ENCODE results near the gene U2AF1L4.

U2AF1L4 gene

GRCh38 chr19:35712567-35713505 lies 32.4 kb downstream of the U2AF1L4 start:
- peak; percentile 94 for FAIRE-seq
- DNase-seq (ENCODE audit: insufficient read length) = peak; percentile 73
- TF ChIP-seq POLR2A (IDR thresholded peaks at IDR 0.05; ENCODE audit: low read depth, low read length) (peak; percentile 79), TAF1 (IDR thresholded peaks at IDR 0.05; ENCODE audit: borderline replicate concordance, low read depth, low read length) (peak; percentile 90), POLR2AphosphoS5 (IDR thresholded peaks at IDR 0.05; ENCODE audit: low read depth, low read length) (peak; percentile 96)

- TF ChIP-seq TAF1 (IDR thresholded peaks at IDR 0.05; ENCODE audit: borderline replicate concordance, low read depth, low read length) = peak; percentile 17; the same call in 1 of the 2 replicates
- TF ChIP-seq POLR2A (IDR thresholded peaks at IDR 0.05; ENCODE audit: low read depth, low read length) = peak; percentile 53; the same call in 1 of the 2 replicates
- TF ChIP-seq POLR2AphosphoS5 (IDR thresholded peaks at IDR 0.05; ENCODE audit: low read depth, low read length) = peak; percentile 79
- FAIRE-seq (peak; percentile 95), DNase-seq (ENCODE audit: insufficient read length) (peak; percentile 33)
Observed at GRCh38 chr19:35710784-35711723, 34.2 kb downstream of the U2AF1L4 start.

GRCh38 chr19:35708391-35708790 lies 36.8 kb downstream of the U2AF1L4 start:
- DNase-seq (ENCODE audit: insufficient read length) (no peak), FAIRE-seq (no peak)
- TF ChIP-seq POLR2A (IDR thresholded peaks at IDR 0.05; ENCODE audit: low read depth, low read length) = no peak
- TF ChIP-seq TAF1 (IDR thresholded peaks at IDR 0.05; ENCODE audit: borderline replicate concordance, low read depth, low read length) = no peak
- TF ChIP-seq POLR2AphosphoS5 (IDR thresholded peaks at IDR 0.05; ENCODE audit: low read depth, low read length) = no peak

- TF ChIP-seq TAF1 (IDR thresholded peaks at IDR 0.05; ENCODE audit: borderline replicate concordance, low read depth, low read length) (no peak), POLR2AphosphoS5 (IDR thresholded peaks at IDR 0.05; ENCODE audit: low read depth, low read length) (no peak), POLR2A (IDR thresholded peaks at IDR 0.05; ENCODE audit: low read depth, low read length) (no peak)
- FAIRE-seq (no peak), DNase-seq (ENCODE audit: insufficient read length) (peak; percentile 21)
Observed at GRCh38 chr19:35704218-35704617, 41.0 kb downstream of the U2AF1L4 start, which contains the start of gene ZBTB32. Gene ZBTB32 (plus strand): TSS chr19:35704558. CDS start chr19:35714627, 10,069 bp downstream.

- peak; percentile 21 for FAIRE-seq
- no peak for DNase-seq (ENCODE audit: insufficient read length)
- no peak for TF ChIP-seq POLR2AphosphoS5 (IDR thresholded peaks at IDR 0.05; ENCODE audit: low read depth, low read length)
- TF ChIP-seq POLR2A (IDR thresholded peaks at IDR 0.05; ENCODE audit: low read depth, low read length) = no peak
- TF ChIP-seq TAF1 (IDR thresholded peaks at IDR 0.05; ENCODE audit: borderline replicate concordance, low read depth, low read length) = no peak
Observed at GRCh38 chr19:35703343-35703742, 41.9 kb downstream of the U2AF1L4 start.

- FAIRE-seq (peak; percentile 100), DNase-seq (ENCODE audit: insufficient read length) (peak; percentile 95)
- peak; percentile 57; the same call in 1 of the 2 replicates for TF ChIP-seq POLR2AphosphoS5 (IDR thresholded peaks at IDR 0.05; ENCODE audit: low read depth, low read length)
- TF ChIP-seq TAF1 (IDR thresholded peaks at IDR 0.05; ENCODE audit: borderline replicate concordance, low read depth, low read length) = no peak
- TF ChIP-seq POLR2A (IDR thresholded peaks at IDR 0.05; ENCODE audit: low read depth, low read length) = peak; percentile 81
Observed at GRCh38 chr19:35702223-35703012, 42.8 kb downstream of the U2AF1L4 start.

GRCh38 chr19:35696835-35697234 lies 48.4 kb downstream of the U2AF1L4 start:
- peak; percentile 82 for FAIRE-seq
- DNase-seq (ENCODE audit: insufficient read length) = no peak
- TF ChIP-seq POLR2A (IDR thresholded peaks at IDR 0.05; ENCODE audit: low read depth, low read length) = no peak
- no peak for TF ChIP-seq TAF1 (IDR thresholded peaks at IDR 0.05; ENCODE audit: borderline replicate concordance, low read depth, low read length)
- TF ChIP-seq POLR2AphosphoS5 (IDR thresholded peaks at IDR 0.05; ENCODE audit: low read depth, low read length) = no peak

DNA sequence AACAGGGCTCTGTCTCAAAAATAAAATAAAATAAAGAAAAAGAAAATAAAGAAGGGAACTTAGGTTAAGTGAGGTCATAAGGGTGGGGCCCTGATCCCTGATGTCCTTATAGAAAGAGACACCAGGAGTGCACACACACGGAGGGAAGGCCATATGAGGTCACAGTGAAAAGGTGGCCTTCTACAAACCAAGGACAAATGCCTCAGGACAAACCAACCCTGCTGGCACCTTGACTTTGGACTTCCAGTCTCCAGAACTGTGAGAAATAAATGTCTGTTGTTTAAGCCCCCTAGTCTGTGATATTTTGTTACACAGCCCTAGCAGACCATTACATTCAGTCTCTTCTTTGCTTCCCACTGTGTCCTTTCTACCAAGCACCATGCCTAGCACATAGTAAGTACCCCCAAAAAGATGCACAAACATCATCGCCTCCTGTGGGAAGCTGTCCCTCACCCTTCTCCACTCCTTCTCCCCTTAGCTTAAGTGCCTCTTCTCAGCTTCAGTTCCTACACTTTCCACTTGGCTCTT lies 49.3 kb downstream of the U2AF1L4 start:
- TF ChIP-seq POLR2AphosphoS5 (IDR thresholded peaks at IDR 0.05; ENCODE audit: low read depth, low read length) (no peak), TAF1 (IDR thresholded peaks at IDR 0.05; ENCODE audit: borderline replicate concordance, low read depth, low read length) (no peak), POLR2A (IDR thresholded peaks at IDR 0.05; ENCODE audit: low read depth, low read length) (no peak)
- DNase-seq (ENCODE audit: insufficient read length) (no peak), FAIRE-seq (peak; percentile 58)

DNA sequence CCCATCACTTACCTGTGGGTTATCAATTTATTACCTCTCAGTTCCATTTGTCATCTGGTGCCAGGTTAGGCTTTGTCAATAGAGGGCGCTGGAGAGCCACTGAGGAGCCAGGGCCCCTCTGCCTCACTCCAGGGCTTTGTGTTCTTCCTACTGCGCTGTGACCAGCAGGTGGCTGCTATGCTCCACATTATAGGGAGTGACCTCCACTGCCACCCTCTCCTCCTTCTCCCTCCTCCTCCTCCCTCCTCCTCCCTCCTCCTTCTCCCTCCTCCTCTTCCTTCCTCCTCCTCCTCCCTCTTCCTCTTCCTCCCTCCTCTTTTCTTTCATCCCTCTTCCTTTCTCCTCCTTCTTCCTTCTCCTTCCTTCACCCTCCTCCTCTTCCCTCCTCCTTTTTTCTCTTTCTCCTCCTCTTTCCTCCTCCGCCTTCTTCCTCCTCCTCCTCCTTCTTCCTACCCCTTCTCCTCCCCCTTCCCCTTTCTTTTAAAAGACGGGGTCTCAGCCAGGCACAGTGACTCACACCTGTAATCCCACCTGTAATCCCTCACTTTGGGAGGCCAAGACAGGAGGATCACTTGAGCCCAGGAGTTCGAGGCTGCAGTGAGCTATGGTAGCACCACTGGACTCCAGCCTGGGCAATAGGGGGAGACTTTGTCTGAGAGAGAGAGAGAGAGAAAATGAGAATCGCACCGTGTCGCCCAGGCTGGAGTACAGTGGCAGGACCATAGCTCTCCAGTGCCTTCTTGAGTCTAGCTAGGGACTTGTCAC lies 51.2 kb downstream of the U2AF1L4 start:
- FAIRE-seq = peak; percentile 99

More for the DNA sequence above, 51.2 kb downstream of the U2AF1L4 start:
- DNase-seq (ENCODE audit: insufficient read length) = peak; percentile 74
- TF ChIP-seq POLR2AphosphoS5 (IDR thresholded peaks at IDR 0.05; ENCODE audit: low read depth, low read length) (no peak), POLR2A (IDR thresholded peaks at IDR 0.05; ENCODE audit: low read depth, low read length) (no peak), TAF1 (IDR thresholded peaks at IDR 0.05; ENCODE audit: borderline replicate concordance, low read depth, low read length) (no peak)

All from GM12892 (cell line).